GM18517 (cell line): ENCODE measurements around the gene C16orf90.

Experiments
- ATAC-seq: cut with Tn5 transposase; IDR thresholded peaks from one replicate; pipeline ENCODE4 v1.9.1; 2021; ENCODE audit warnings: mild to moderate bottlenecking, moderate library complexity; ENCODE audit not compliant: unreplicated experiment

C16orf90 gene

GRCh38 chr16:3467921-3468320 is 27.4 kb downstream of the C16orf90 start:
- no peak for ATAC-seq

GRCh38 chr16:3467182-3467581 is 28.1 kb downstream of the C16orf90 start:
- ATAC-seq = no peak

GRCh38 chr16:3465911-3466584 is 29.2 kb downstream of the C16orf90 start:
- ATAC-seq = no peak

DNA sequence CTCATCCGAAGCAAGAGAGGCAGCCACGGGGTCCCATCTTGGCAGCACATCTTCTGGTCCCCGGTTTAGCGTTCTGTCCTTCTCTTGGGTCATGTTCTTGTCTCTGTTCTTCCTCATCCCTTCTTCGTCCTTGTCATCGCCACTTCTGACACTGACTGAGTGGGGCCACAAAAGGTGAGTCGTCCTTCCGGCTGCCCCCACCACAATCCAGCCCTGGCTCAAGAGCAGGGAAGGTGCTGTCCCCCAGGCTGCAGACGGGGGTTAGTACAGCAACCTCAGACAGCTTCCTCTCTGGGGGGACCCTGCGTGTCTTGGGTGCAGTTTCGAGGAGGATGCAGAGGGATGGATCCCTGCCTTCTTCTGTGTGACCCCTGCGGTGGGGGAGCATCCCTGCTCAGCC is 30.0 kb downstream of the C16orf90 start:
- no peak for ATAC-seq

DNA sequence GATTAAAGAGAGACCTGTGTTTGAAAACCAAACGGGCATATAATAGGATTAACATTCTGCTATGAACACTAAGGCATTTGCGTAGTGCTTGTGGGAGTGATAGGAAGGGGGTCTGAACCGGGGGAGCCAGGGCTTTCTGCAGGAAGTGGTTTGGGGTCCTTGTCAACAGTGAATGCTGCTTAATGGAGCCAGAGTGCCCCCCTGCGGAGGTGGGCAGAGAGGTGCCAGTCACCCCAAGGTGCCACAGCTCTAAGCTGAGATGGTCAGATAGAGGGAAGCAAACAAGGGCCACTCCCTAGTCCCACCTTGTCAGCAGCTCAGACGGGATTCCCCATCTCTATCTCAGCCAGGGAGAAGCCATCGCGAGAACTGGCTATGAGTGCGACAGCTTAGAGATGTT is 34.1 kb downstream of the C16orf90 start:
- ATAC-seq = no peak

DNA sequence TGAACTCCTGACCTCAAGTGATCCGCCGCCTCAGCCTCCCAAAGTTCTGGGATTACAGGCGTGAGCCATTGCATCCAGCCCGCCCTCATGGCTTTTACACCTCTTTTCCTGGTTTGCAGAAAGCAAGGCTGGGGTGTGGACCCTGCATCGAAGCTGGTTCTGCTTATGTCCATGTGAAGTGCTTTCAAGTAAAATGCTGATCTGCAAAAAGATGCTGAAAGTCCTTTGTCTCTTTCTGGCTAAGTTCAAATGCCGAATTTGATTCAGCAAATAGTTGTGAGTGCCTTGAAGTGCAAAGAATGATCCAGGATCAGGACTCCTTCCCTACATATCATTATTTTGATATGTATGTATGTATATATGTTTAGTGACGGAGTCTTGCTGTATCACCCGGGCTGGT is 34.7 kb downstream of the C16orf90 start:
- ATAC-seq = no peak

- no peak for ATAC-seq
These were observed 35.2 kb downstream of the C16orf90 start for GRCh38 chr16:3460121-3460520.

DNA sequence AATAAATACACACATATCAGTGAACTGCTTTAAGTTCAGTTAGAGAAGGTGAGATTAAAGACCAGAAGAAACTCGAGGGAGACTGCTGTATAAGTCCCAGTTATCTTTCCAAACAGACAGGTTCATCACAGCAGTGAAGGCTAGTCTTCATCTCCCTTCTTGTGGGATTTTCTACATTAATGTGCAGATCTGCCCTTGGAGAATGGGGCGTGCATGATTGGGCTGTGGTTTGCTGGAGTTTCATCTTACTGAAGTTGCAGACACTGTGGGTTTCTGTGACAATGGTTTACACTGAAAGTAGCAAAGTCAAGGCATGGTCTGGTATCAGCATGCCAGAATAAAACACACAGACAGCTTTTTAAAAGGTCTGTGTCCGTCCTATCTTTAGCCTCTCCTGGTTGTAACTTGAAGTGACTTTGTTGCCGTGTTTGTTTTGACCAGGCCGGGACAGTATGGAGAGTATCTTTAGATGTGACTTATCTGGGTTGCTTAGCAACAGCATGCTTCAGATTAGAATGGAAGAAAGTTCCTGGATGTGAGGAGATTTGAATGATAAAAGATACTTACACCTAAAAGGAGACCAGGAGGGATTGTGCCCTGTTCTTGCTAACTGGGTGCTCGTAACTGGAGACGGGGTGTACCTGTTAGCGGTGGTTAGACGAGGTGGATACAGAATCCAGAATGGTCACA is 35.7 kb downstream of the C16orf90 start:
- ATAC-seq = no peak

GRCh38 chr16:3458852-3459361 is 36.4 kb downstream of the C16orf90 start:
- ATAC-seq = no peak

GRCh38 chr16:3458278-3458851 is 36.9 kb downstream of the C16orf90 start:
- peak; percentile 9 for ATAC-seq

GRCh38 chr16:3457434-3458252 is 37.6 kb downstream of the C16orf90 start:
- ATAC-seq = peak; percentile 73

- ATAC-seq = no peak
These were observed 40.6 kb downstream of the C16orf90 start for GRCh38 chr16:3454631-3455147.

DNA sequence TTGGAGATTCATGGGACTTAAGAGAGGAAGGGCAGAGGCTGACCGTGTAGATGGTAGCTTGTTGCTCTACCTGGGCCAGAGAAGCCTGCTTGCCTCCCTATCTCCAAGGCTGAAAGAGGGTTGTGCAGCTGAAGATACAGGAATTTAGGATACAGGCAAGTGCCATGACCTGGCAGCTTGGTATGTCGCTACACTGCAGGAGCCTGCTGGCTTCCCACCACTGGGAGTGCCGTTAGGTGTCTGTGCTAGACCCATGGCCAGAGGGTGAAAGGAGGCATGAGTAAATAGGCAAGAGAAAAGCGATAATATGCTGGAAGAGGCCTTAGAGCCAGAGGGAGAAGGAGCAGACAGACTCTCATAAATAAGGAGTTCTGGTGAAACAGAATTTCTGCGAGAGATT is 41.2 kb downstream of the C16orf90 start:
- no peak for ATAC-seq

GRCh38 chr16:3444032-3444388 is 51.3 kb downstream of the C16orf90 start:
- ATAC-seq = peak; percentile 35
